A549 (cell line): Measurements from ENCODE around the gene ZNF831. TPM values are rescaled to one million over a fixed set of nuclear protein-coding genes. Genes with fewer than 3 reads are reported as not detected.

ENCODE experiments used
- ATAC-seq, 2 experiments: fragments of 200-7000 bp in 1 of 2; fragments of >200 bp in 1 of 2; cut with Nextera tagmentation in 1 of 2; cut with Tn5 transposase in 1 of 2; 3 replicates each; pipeline versions ENCODE4 v1.8.0 to v1.9.1; 2018 to 2020; ENCODE audit warnings: mild to moderate bottlenecking in 1 of 2, moderate library complexity in 1 of 2
- CTCF ChIA-PET: fragments of 300-600 bp; sonication (Branson Sonifier 250); formaldehyde crosslinking; extraction: SDS; loops from one replicate; lab custom pipeline; 2021; ENCODE audit warnings: antibody characterized with exemption, inconsistent platforms; lab: Yijun Ruan, JAX
- POLR2A ChIA-PET: fragments of 350-600 bp; formaldehyde crosslinking; extraction: SDS; loops from one replicate; lab custom pipeline; 2021; ENCODE audit warnings: antibody characterized with exemption, inconsistent platforms; lab: Yijun Ruan, JAX
- DNase-seq, 2 experiments: peaks; one replicate each; pipeline versions ENCODE4 v3.0.0 to v3.0.0-alpha.2; 2011 to 2016; ENCODE audit warnings: low read depth in 1 of 2, low spot score in 1 of 2
- FAIRE-seq: peaks from 2 replicates; lab custom pipeline; 2011; peaks lifted over from hg19 to GRCh38; lab: Jason Lieb, UNC
- H3K27ac ChIP-seq, 2 experiments: fragments of >200 bp; sonication (Bioruptor Twin); formaldehyde crosslinking; 3 replicates each; pipeline ENCODE4 v1.5.1; 2016 to 2017
- H3K4me1 ChIP-seq: fragments of >200 bp; sonication (Bioruptor Twin); formaldehyde crosslinking; 3 replicates; pipeline ENCODE4 v1.6.1; 2016
- H3K4me2 ChIP-seq: fragments of >200 bp; sonication (Bioruptor Twin); formaldehyde crosslinking; 3 replicates; pipeline ENCODE4 v1.6.1; 2016
- H3K4me3 ChIP-seq: fragments of >200 bp; sonication (Bioruptor Twin); formaldehyde crosslinking; 3 replicates; pipeline ENCODE4 v1.5.1; 2016
- H3K9me3 ChIP-seq: fragments of >200 bp; sonication (Bioruptor Twin); formaldehyde crosslinking; 3 replicates; pipeline ENCODE4 v1.6.1; 2016
- BCL3 ChIP-seq: fragments of >200 bp; sonication (Bioruptor Twin); formaldehyde crosslinking; IDR thresholded peaks from 3 replicates; pipeline ENCODE4 v1.6.1; 2016
- BHLHE40 ChIP-seq: IDR thresholded peaks from 2 replicates; pipeline ENCODE4 v1.6.1; 2012; ENCODE audit warnings: low read depth, low read length, inconsistent platforms
- CBX2 ChIP-seq: fragments of 200-600 bp; sonication (generic); IDR thresholded peaks from 2 replicates; pipeline ENCODE4 v1.6.1; 2016; ENCODE audit warnings: low read depth, mild to moderate bottlenecking, borderline replicate concordance
- CBX8 ChIP-seq: fragments of 200-600 bp; sonication (generic); IDR thresholded peaks from 2 replicates; pipeline ENCODE4 v1.6.1; 2016
- CEBPB ChIP-seq, 2 experiments: fragments of >200 bp in 1 of 2; sonication (Bioruptor Twin) in 1 of 2; formaldehyde crosslinking in 1 of 2; IDR thresholded peaks; 2 replicates each; pipeline ENCODE4 v1.6.1; 2012 to 2016
- CTCF ChIP-seq: fragments of >200 bp; sonication (Bioruptor Twin); formaldehyde crosslinking; IDR thresholded peaks from 3 replicates; pipeline ENCODE4 v1.5.1; 2016
- FOSL2 ChIP-seq, 2 experiments: fragments of 450-650 bp in 1 of 2; fragments of >200 bp in 1 of 2; sonication (Bioruptor Twin) in 1 of 2; formaldehyde crosslinking; IDR thresholded peaks; 2 replicates each; pipeline versions ENCODE4 v1.5.0 to v1.6.1; 2016 to 2020; ENCODE audit warnings: mild to moderate bottlenecking in 1 of 2, moderate library complexity in 1 of 2
- HES2 ChIP-seq: fragments of >200 bp; sonication (Bioruptor Twin); formaldehyde crosslinking; IDR thresholded peaks from 2 replicates; pipeline ENCODE4 v1.6.1; 2016
- JUNB ChIP-seq: fragments of >200 bp; sonication (Bioruptor Twin); formaldehyde crosslinking; IDR thresholded peaks from 2 replicates; pipeline ENCODE4 v1.6.1; 2016
- NPAS2 ChIP-seq: fragments of 250-450 bp; sonication (Bioruptor Pico); IDR thresholded peaks from 2 replicates; pipeline ENCODE4 v1.8.0; 2022; ENCODE audit warnings: mild to moderate bottlenecking, moderate library complexity, borderline replicate concordance
- PBX3 ChIP-seq: IDR thresholded peaks from 2 replicates; pipeline ENCODE4 v1.6.1; 2012
- RAD21 ChIP-seq, 2 experiments: fragments of >200 bp in 1 of 2; sonication (Bioruptor Twin) in 1 of 2; formaldehyde crosslinking in 1 of 2; IDR thresholded peaks in 1 of 2; conservative IDR thresholded peaks in 1 of 2; 2 replicates in 1 of 2; 3 replicates in 1 of 2; pipeline ENCODE4 v1.6.1; 2012 to 2018; ENCODE audit warnings: inconsistent platforms in 1 of 2
- REST ChIP-seq: fragments of 200-600 bp; sonication (generic); IDR thresholded peaks from 2 replicates; pipeline ENCODE4 v1.6.1; 2016; ENCODE audit warnings: antibody characterized with exemption, mild to moderate bottlenecking, moderate library complexity
- RFX5 ChIP-seq: fragments of 450-650 bp; IDR thresholded peaks from 2 replicates; pipeline ENCODE4 v1.7.1; 2014; ENCODE audit warnings: antibody characterized with exemption, mild to moderate bottlenecking, moderate library complexity
- RNF2 ChIP-seq: fragments of 200-600 bp; sonication (generic); IDR thresholded peaks from 2 replicates; pipeline ENCODE4 v1.6.1; 2016; ENCODE audit warnings: low read depth, mild to moderate bottlenecking, antibody characterized with exemption, moderate library complexity, borderline replicate concordance
- SREBF2 ChIP-seq: fragments of 450-650 bp; IDR thresholded peaks from 2 replicates; pipeline ENCODE4 v1.6.1; 2014; ENCODE audit warnings: mild to moderate bottlenecking, moderate library complexity
- ZFP36 ChIP-seq: fragments of 450-650 bp; IDR thresholded peaks from 2 replicates; pipeline ENCODE4 v1.6.1; 2014; ENCODE audit warnings: borderline replicate concordance; ENCODE audit not compliant: partially characterized antibody
- WGBS: methylation state at CpG from one replicate; pipeline ENCODE4 v1.1.6; 2017; ENCODE audit errors: missing lambda C conversion rate; 5-methylcytosine and 5-hydroxymethylcytosine counted together
- polyA plus RNA-seq, 4 experiments: library from polyadenylated mRNA; depleted of rRNA in 3 of 4; stranded (reverse); fragments of >200 nt; fragmentation: RNase III in 1 of 4; extraction: RNeasy Plus Mini Kit Qiagen cat#74134 plus additional on column Dnase treatment in 1 of 4; gene quantifications; 2 replicates in 3 of 4; 3 replicates in 1 of 4; pipeline ENCODE4 v1.2.3, GENCODE V29; 2011 to 2017

The ZNF831 gene
- polyA plus RNA-seq, 2 of the 4 experiments (the other 2 are of a cell fraction), result not detected

GRCh38 chr20:59207235-59207634 lies 43.6 kb downstream of the ZNF831 start:
- POLR2A ChIA-PET, result no interaction called here
- no peak for FAIRE-seq
- CTCF ChIA-PET, result interaction anchor here (1.0 to 4.1 kb wide), 5 partner anchors 8 to 341 kb away, joined by 3 to 18 read pairs (median 5); no protein-coding TSS in a partner anchor

GRCh38 chr20:59207742-59208357 lies 44.2 kb downstream of the ZNF831 start:
- no peak overlapping the region for H3K4me2 ChIP-seq
- ChIA-PET POLR2A (interaction anchor here (0.6 kb wide), 1 partner anchor 14 kb away, joined by 3 read pairs; no protein-coding TSS in a partner anchor), CTCF (interaction anchor here (1.0 to 4.1 kb wide), 6 partner anchors 9 to 342 kb away, joined by 3 to 18 read pairs (median 4); no protein-coding TSS in a partner anchor)
- TF ChIP-seq RFX5 (no peak), RAD21 (conservative IDR thresholded peaks at IDR 0.05 in 1 of 2, IDR thresholded peaks at IDR 0.05 in 1 of 2) (peak; percentile 16 to 42; a peak in 1 of 5 replicates), CTCF (0 out of 3 replicates have a peak, but pooled peaks have one; percentile 8)
- DNase-seq (peak; percentile 28 to 29), ATAC-seq (peak in 1 of 2 experiments; percentile 72; a peak in 3 of 6 replicates), FAIRE-seq (no peak)
- WGBS, result 13% methylated on average over 2 of the region's 2 CpGs
- H3K4me1 ChIP-seq, result no peaks in the 10 kb centered on the region
- no peak overlapping the region for H3K4me3 ChIP-seq
- H3K9me3 ChIP-seq, result no peaks in the 10 kb centered on the region
- no peak overlapping the region for H3K27ac ChIP-seq

More at GRCh38 chr20:59207235-59207634, 43.6 kb downstream of the ZNF831 start:
- no peaks in the 10 kb centered on the region for H3K4me1 ChIP-seq
- TF ChIP-seq BHLHE40, result no peak
- no peak for TF ChIP-seq SREBF2
- no peak for TF ChIP-seq NPAS2
- no peak for TF ChIP-seq JUNB
- no peak for TF ChIP-seq BCL3
- TF ChIP-seq RFX5, result no peak
- TF ChIP-seq CBX2, result no peak
- no peak for TF ChIP-seq CBX8
- no peak for TF ChIP-seq PBX3
- TF ChIP-seq HES2, result no peak
- TF ChIP-seq CEBPB (IDR thresholded peaks at IDR 0.05), result no peak
- no peak for TF ChIP-seq ZFP36
- TF ChIP-seq RNF2, result no peak
- no peak for TF ChIP-seq FOSL2 (IDR thresholded peaks at IDR 0.05)
- TF ChIP-seq FOSL2 (CRISPR knock-in tag; IDR thresholded peaks at IDR 0.05), result no peak
- no peak for TF ChIP-seq REST
- 38% methylated on average over 2 of the region's 2 CpGs for WGBS
- DNase-seq, result no peak
- no peak overlapping the region for H3K27ac ChIP-seq
- no peak overlapping the region for H3K4me3 ChIP-seq
- no peaks in the 10 kb centered on the region for H3K9me3 ChIP-seq
- no peak overlapping the region for H3K4me2 ChIP-seq
- no peak for ATAC-seq
